ENCODE measurements around the gene CELSR1. TPM values are rescaled to one million over a fixed set of nuclear protein-coding genes. Genes with fewer than 3 reads are reported as not detected.

The CELSR1 gene
- total RNA-seq, 4 donors from 2014 or later: 18.4 to 56.0 (median 31.0) TPM

- TF ChIP-seq CTCF (IDR thresholded peaks at IDR 0.05): no peak
- no peak for TF ChIP-seq POLR2A (IDR thresholded peaks at IDR 0.05)
- 97 to 98% methylated on average over 5 of the region's 5 CpGs for WGBS, 2 donors
- no peak for DNase-seq
- Histone ChIP-seq H3K9me3 (no peaks in the 10 kb centered on the region), H3K4me3 (replicated peaks in 1 of 3) (no peak overlapping the region), H3K27ac (no peak overlapping the region), H3K4me1 (peaks cover 13 to 24% of the 10 kb centered on the region in 2 donors), H3K36me3 (no peaks in the 10 kb centered on the region), H3K27me3 (no peaks in the 10 kb centered on the region)
- intact Hi-C loops (cut with DNase I): loop anchor here (5.0 to 10.0 kb wide), 2 partner anchors 174 to 416 kb away; no protein-coding TSS in a partner anchor
Measured at GRCh38 chr22:46540874-46541273, 3.5 kb upstream of the CELSR1 start.

GRCh38 chr22:46539169-46539568 is 1.7 kb upstream of the CELSR1 start:
- intact Hi-C loops (cut with DNase I): no loop called here
- H3K36me3 ChIP-seq: no peaks in the 10 kb centered on the region
- H3K4me1 ChIP-seq: peaks cover 13 to 17% of the 10 kb centered on the region in 2 donors
- H3K9me3 ChIP-seq: no peaks in the 10 kb centered on the region
- no peaks in the 10 kb centered on the region for H3K27me3 ChIP-seq
- 69 to 71% methylated on average over 9 of the region's 9 CpGs for WGBS, 2 donors
- no peak overlapping the region for H3K27ac ChIP-seq
- TF ChIP-seq POLR2A (IDR thresholded peaks at IDR 0.05) (no peak), CTCF (IDR thresholded peaks at IDR 0.05) (no peak)
- DNase-seq: no peak
- no peak overlapping the region for H3K4me3 ChIP-seq (replicated peaks in 1 of 3)

- no peak overlapping the region for H3K27ac ChIP-seq
- peaks cover 13 to 17% of the 10 kb centered on the region in 2 donors for H3K4me1 ChIP-seq
- no peak overlapping the region for H3K4me3 ChIP-seq (replicated peaks in 1 of 3)
- WGBS, 2 donors: 10 to 26% methylated on average over 11 to 12 of the region's 13 CpGs
- TF ChIP-seq CTCF (IDR thresholded peaks at IDR 0.05): no peak
- TF ChIP-seq POLR2A (IDR thresholded peaks at IDR 0.05): no peak
- H3K9me3 ChIP-seq: no peaks in the 10 kb centered on the region
- H3K27me3 ChIP-seq: no peaks in the 10 kb centered on the region
- H3K36me3 ChIP-seq: no peaks in the 10 kb centered on the region
- peak in 1 of 2 donors; percentile 41 for DNase-seq
- intact Hi-C loops (cut with DNase I): no loop called here
Measured at GRCh38 chr22:46538814-46539160, 1.4 kb upstream of the CELSR1 start.

- WGBS, 2 donors: 1% methylated on average over 28 to 43 of the region's 70 CpGs
- no peaks in the 10 kb centered on the region for H3K27me3 ChIP-seq
- peaks cover 17 to 20% of the 10 kb centered on the region in 2 donors for H3K4me1 ChIP-seq
- H3K36me3 ChIP-seq: no peaks in the 10 kb centered on the region
- peak in 1 of 2 donors; percentile 32 for DNase-seq
- H3K4me3 ChIP-seq (replicated peaks in 1 of 3): peak overlapping the region in 2 of 3 donors; percentile 22 to 41
- intact Hi-C loops (cut with DNase I): no loop called here
- TF ChIP-seq CTCF (IDR thresholded peaks at IDR 0.05): peak in 4 of 6 experiments; percentile 20 to 40 (median 24)
- no peak for TF ChIP-seq POLR2A (IDR thresholded peaks at IDR 0.05)
- no peaks in the 10 kb centered on the region for H3K9me3 ChIP-seq
- H3K27ac ChIP-seq: peak overlapping the region in 1 of 3 donors; percentile 45
Measured at GRCh38 chr22:46537946-46538813, 760 bp upstream of the CELSR1 start.

- TF ChIP-seq CTCF (IDR thresholded peaks at IDR 0.05): no peak
- TF ChIP-seq POLR2A (IDR thresholded peaks at IDR 0.05): no peak
- Histone ChIP-seq H3K27me3 (no peaks in the 10 kb centered on the region), H3K4me3 (replicated peaks in 1 of 3) (peak overlapping the region in 1 of 3 donors; percentile 41), H3K27ac (no peak overlapping the region), H3K4me1 (peaks cover 21 to 22% of the 10 kb centered on the region in 2 donors), H3K36me3 (no peaks in the 10 kb centered on the region), H3K9me3 (no peaks in the 10 kb centered on the region)
- intact Hi-C loops (cut with DNase I): no loop called here
- DNase-seq: no peak
- WGBS, 2 donors: no CpG with 5 or more reads among the region's 118 CpGs
Measured at GRCh38 chr22:46536537-46537224, 739 bp downstream of the CELSR1 start.

All from thyroid gland (tissue), 4 donors.